HCT116 (cell line): ENCODE measurements around the gene VRK1. TPM values are rescaled to one million over a fixed set of nuclear protein-coding genes. Genes with fewer than 3 reads are reported as not detected.

ENCODE experiments used
- ATAC-seq: fragments of 200-7000 bp; cut with Tn5 transposase; 2 replicates; pipeline ENCODE4 v1.9.1; 2020; ENCODE audit warnings: mild to moderate bottlenecking, moderate library complexity
- BruUV-seq: library from RNA; stranded (reverse); fragments of 400-500 nt; replicated peaks from 2 replicates; lab custom pipeline; 2021; lab: Mats Ljungman, UMichigan
- CTCF ChIA-PET: fragments of 300-600 bp; sonication (Branson Sonifier 250); formaldehyde crosslinking; loops from one replicate; lab custom pipeline; 2021; ENCODE audit warnings: antibody characterized with exemption; lab: Charles Lee
- POLR2A ChIA-PET: fragments of 300-600, 350-600 bp; sonication (Branson Sonifier 250); formaldehyde crosslinking; loops from one replicate; lab custom pipeline; 2021; ENCODE audit warnings: antibody characterized with exemption; lab: Charles Lee
- RAD21 ChIA-PET, 2 experiments: fragments of 300-600 bp; sonication (Branson Sonifier 250); formaldehyde crosslinking; loops; one replicate each; lab custom pipeline; 2023; ENCODE audit warnings: low total read pairs in 2 of 2; ENCODE audit not compliant: uncharacterized antibody in 2 of 2, unreplicated experiment in 2 of 2, low non-redundant PET in 1 of 2; lab: Charles Lee
- DNase-seq: peaks from one replicate; pipeline ENCODE4 v3.0.0-alpha.2; 2010; ENCODE audit warnings: low read depth, low spot score
- H2AFZ ChIP-seq: fragments of 200-600 bp; shearing (Covaris generic), sonication (generic); 2 replicates; pipeline ENCODE4 v1.6.1; 2017; ENCODE audit warnings: low read depth, mixed run types, mixed read lengths, antibody characterized with exemption, low read length; ENCODE audit not compliant: poor library complexity, severe bottlenecking
- H3K27ac ChIP-seq: 2 replicates; pipeline ENCODE4 v1.5.1; 2012; ENCODE audit warnings: low read depth, low read length
- H3K27me3 ChIP-seq: fragments of 200-600 bp; sonication (generic); 2 replicates; pipeline ENCODE4 v1.6.1; 2016; ENCODE audit warnings: mixed run types, low read length, mixed read lengths; ENCODE audit not compliant: insufficient read depth
- H3K36me3 ChIP-seq, 2 experiments: fragments of 200-500 bp in 1 of 2; fragments of 200-600 bp in 1 of 2; sonication (Bioruptor generic) in 1 of 2; sonication (generic) in 1 of 2; 2 replicates each; pipeline versions ENCODE4 v1.5.1 to v1.6.1; 2014 to 2016; ENCODE audit warnings: low read length in 2 of 2, inconsistent platforms in 1 of 2, mixed read lengths in 1 of 2, mixed run types in 1 of 2; ENCODE audit not compliant: insufficient read depth in 2 of 2, control insufficient read depth in 1 of 2
- H3K4me1 ChIP-seq, 2 experiments: fragments of 200-600 bp in 1 of 2; sonication (generic) in 1 of 2; 2 replicates each; pipeline versions ENCODE4 v1.5.1 to v1.6.1; 2012 to 2017; ENCODE audit warnings: low read length in 2 of 2, inconsistent platforms in 1 of 2, mild to moderate bottlenecking in 1 of 2, mixed read lengths in 1 of 2, mixed run types in 1 of 2, moderate library complexity in 1 of 2; ENCODE audit not compliant: insufficient read depth in 2 of 2, control insufficient read depth in 1 of 2
- H3K4me2 ChIP-seq: fragments of 200-600 bp; sonication (generic); 2 replicates; pipeline ENCODE4 v1.6.1; 2017; ENCODE audit warnings: mixed run types, low read length, mixed read lengths
- H3K4me3 ChIP-seq, 2 experiments: fragments of 200-600 bp in 1 of 2; sonication (generic) in 1 of 2; replicated peaks in 1 of 2; 2 replicates each; pipeline ENCODE4 v1.5.1; 2011 to 2016; ENCODE audit warnings: low read length in 2 of 2, control low read depth in 1 of 2, low read depth in 1 of 2, mild to moderate bottlenecking in 1 of 2, mixed read lengths in 1 of 2, mixed run types in 1 of 2
- H3K79me2 ChIP-seq: fragments of 200-600 bp; sonication (generic); 2 replicates; pipeline ENCODE4 v1.6.1; 2017; ENCODE audit warnings: mild to moderate bottlenecking, mixed run types, low read length, moderate library complexity, mixed read lengths; ENCODE audit not compliant: insufficient read depth
- H3K9ac ChIP-seq: fragments of 200-600 bp; sonication (generic); 2 replicates; pipeline ENCODE4 v1.6.1; 2016; ENCODE audit warnings: low read length, mixed read lengths
- H3K9me2 ChIP-seq: fragments of 200-600 bp; sonication (generic), shearing (Covaris generic); 2 replicates; pipeline ENCODE4 v1.6.1; 2017; ENCODE audit warnings: mixed run types, mild to moderate bottlenecking, moderate library complexity; ENCODE audit not compliant: insufficient read depth
- H3K9me3 ChIP-seq, 2 experiments: fragments of 200-500 bp in 1 of 2; fragments of 200-600 bp in 1 of 2; sonication (Bioruptor generic) in 1 of 2; sonication (generic) in 1 of 2; 2 replicates each; pipeline ENCODE4 v1.6.1; 2014 to 2017; ENCODE audit warnings: low read length in 2 of 2, mixed read lengths in 2 of 2, inconsistent platforms in 1 of 2, low read depth in 1 of 2, mild to moderate bottlenecking in 1 of 2, mixed run types in 1 of 2, moderate library complexity in 1 of 2; ENCODE audit not compliant: control insufficient read depth in 1 of 2, insufficient read depth in 1 of 2
- H4K20me1 ChIP-seq: fragments of 200-600 bp; sonication (generic), shearing (Covaris generic); 2 replicates; pipeline ENCODE4 v1.6.1; 2017; ENCODE audit warnings: mixed run types, mild to moderate bottlenecking, moderate library complexity; ENCODE audit not compliant: insufficient read depth
- CTCF ChIP-seq, 3 experiments: fragments of 200-600 bp in 1 of 3; sonication (generic) in 1 of 3; IDR thresholded peaks in 2 of 3; conservative IDR thresholded peaks in 1 of 3; 2 replicates each; pipeline ENCODE4 v1.5.1; 2012 to 2017; ENCODE audit warnings: low read depth in 2 of 3, low read length in 2 of 3, antibody characterized with exemption in 1 of 3, borderline replicate concordance in 1 of 3, control low read depth in 1 of 3, mild to moderate bottlenecking in 1 of 3, mixed read lengths in 1 of 3, mixed run types in 1 of 3, moderate library complexity in 1 of 3; ENCODE audit not compliant: insufficient read depth in 1 of 3
- EGR1 ChIP-seq: IDR thresholded peaks from 2 replicates; pipeline ENCODE4 v1.6.1; 2012; ENCODE audit warnings: low read depth
- EZH2 ChIP-seq: fragments of 200-600 bp; sonication (generic); IDR thresholded peaks from 2 replicates; pipeline ENCODE4 v1.6.1; 2017; ENCODE audit warnings: antibody characterized with exemption, mixed run types
- FOSL1 ChIP-seq: IDR thresholded peaks from 2 replicates; pipeline ENCODE4 v1.6.1; 2012; ENCODE audit warnings: low read depth
- POLR2A ChIP-seq: IDR thresholded peaks from 2 replicates; pipeline ENCODE4 v1.7.0; 2011; ENCODE audit warnings: borderline replicate concordance; ENCODE audit not compliant: insufficient read depth, insufficient read length; ENCODE audit errors: extremely low read depth
- RAD21 ChIP-seq: IDR thresholded peaks from 2 replicates; pipeline ENCODE4 v1.6.1; 2012; ENCODE audit warnings: low read depth, mild to moderate bottlenecking
- REST ChIP-seq: IDR thresholded peaks from 2 replicates; pipeline ENCODE4 v1.6.1; 2012; ENCODE audit warnings: low read depth
- SP1 ChIP-seq: IDR thresholded peaks from 2 replicates; pipeline ENCODE4 v1.6.1; 2012; ENCODE audit warnings: low read depth
- YY1 ChIP-seq: IDR thresholded peaks from 2 replicates; pipeline ENCODE4 v1.6.1; 2011; ENCODE audit warnings: low read length, low read depth, moderate library complexity, mild to moderate bottlenecking; ENCODE audit not compliant: insufficient replicate concordance; ENCODE audit errors: extremely low read depth
- ZBTB33 ChIP-seq: IDR thresholded peaks from 2 replicates; pipeline ENCODE4 v1.6.1; 2011; ENCODE audit warnings: mild to moderate bottlenecking, low read length, moderate library complexity; ENCODE audit not compliant: insufficient replicate concordance; ENCODE audit errors: extremely low read depth
- intact Hi-C: fragments of 100-400 bp; cut with micrococcal nuclease; formaldehyde crosslinking; loops from 2 replicates; pipeline ENCODE4 v1.10.0; 2022
- total RNA-seq: library from RNA; stranded (reverse); gene quantifications from one replicate; pipeline ENCODE4 v1.2.1, GENCODE V29; 2021; ENCODE audit not compliant: unreplicated experiment

Gene VRK1
- total RNA-seq, 1 experiment from 2014 or later, result 51.4 TPM

- CTCF ChIA-PET, result no interaction called here
- POLR2A ChIA-PET, result no interaction called here
- intact Hi-C loops, result no loop called here
- Histone ChIP-seq H3K27me3 (no peaks in the 10 kb centered on the region), H3K9ac (no peak overlapping the region), H4K20me1 (no peaks in the 10 kb centered on the region), H3K27ac (no peak overlapping the region), H3K4me1 (peaks cover 0 to 12% of the 10 kb centered on the region in 2 experiments; a peak in 2 of 4 replicates), H3K9me2 (no peaks in the 10 kb centered on the region), H3K79me2 (no peaks in the 10 kb centered on the region), H3K36me3 (no peaks in the 10 kb centered on the region), H3K4me3 (no peak overlapping the region), H2AFZ (peak overlapping the region; percentile 29), H3K9me3 (no peaks in the 10 kb centered on the region), H3K4me2 (peak overlapping the region; percentile 54)
- RAD21 ChIA-PET, result no interaction called here
- DNase-seq (no peak), ATAC-seq (peak; percentile 58; the same call in 1 of the 2 replicates)
- no TSS peak for BruUV-seq
- TF ChIP-seq ZBTB33 (no peak), FOSL1 (peak; percentile 24; the same call in 1 of the 2 replicates)
These were observed 13.9 kb upstream of the VRK1 start for GRCh38 chr14:96783043-96783914.

- intact Hi-C loops, result no loop called here
- H3K27me3 ChIP-seq, result no peaks in the 10 kb centered on the region
- H3K9ac ChIP-seq, result no peak overlapping the region
- no peaks in the 10 kb centered on the region for H4K20me1 ChIP-seq
- BruUV-seq, result no TSS peak
- H3K4me3 ChIP-seq, result no peak overlapping the region
- H3K27ac ChIP-seq, result no peak overlapping the region
- ChIA-PET RAD21 (no interaction called here), POLR2A (no interaction called here), CTCF (no interaction called here)
- no peak overlapping the region for H2AFZ ChIP-seq
- H3K36me3 ChIP-seq, result no peaks in the 10 kb centered on the region
- DNase-seq (no peak), ATAC-seq (no peak)
- TF ChIP-seq EGR1 (no peak), REST (no peak), YY1 (no peak), EZH2 (no peak), CTCF (IDR thresholded peaks at IDR 0.05 in 2 of 3, conservative IDR thresholded peaks at IDR 0.05 in 1 of 3; ENCODE audit: borderline replicate concordance in 1 of 3, insufficient read depth in 1 of 3, low read depth in 2 of 3, low read length in 2 of 3) (no peak), SP1 (no peak), POLR2A (no peak), RAD21 (no peak)
- no peaks in the 10 kb centered on the region for H3K79me2 ChIP-seq
- H3K4me2 ChIP-seq, result peak overlapping the region; percentile 54; the same call in 1 of the 2 replicates
- peaks cover 0 to 12% of the 10 kb centered on the region in 2 experiments; a peak in 2 of 4 replicates for H3K4me1 ChIP-seq
- H3K9me3 ChIP-seq, result no peaks in the 10 kb centered on the region
- no peaks in the 10 kb centered on the region for H3K9me2 ChIP-seq
These were observed 13.3 kb upstream of the VRK1 start for GRCh38 chr14:96783915-96784224.
